ENCODE data around the gene FOXK1.
A peak's percentile ranks its signal among the peaks of the same experiment; 100 is the strongest.

FOXK1 gene

DNA sequence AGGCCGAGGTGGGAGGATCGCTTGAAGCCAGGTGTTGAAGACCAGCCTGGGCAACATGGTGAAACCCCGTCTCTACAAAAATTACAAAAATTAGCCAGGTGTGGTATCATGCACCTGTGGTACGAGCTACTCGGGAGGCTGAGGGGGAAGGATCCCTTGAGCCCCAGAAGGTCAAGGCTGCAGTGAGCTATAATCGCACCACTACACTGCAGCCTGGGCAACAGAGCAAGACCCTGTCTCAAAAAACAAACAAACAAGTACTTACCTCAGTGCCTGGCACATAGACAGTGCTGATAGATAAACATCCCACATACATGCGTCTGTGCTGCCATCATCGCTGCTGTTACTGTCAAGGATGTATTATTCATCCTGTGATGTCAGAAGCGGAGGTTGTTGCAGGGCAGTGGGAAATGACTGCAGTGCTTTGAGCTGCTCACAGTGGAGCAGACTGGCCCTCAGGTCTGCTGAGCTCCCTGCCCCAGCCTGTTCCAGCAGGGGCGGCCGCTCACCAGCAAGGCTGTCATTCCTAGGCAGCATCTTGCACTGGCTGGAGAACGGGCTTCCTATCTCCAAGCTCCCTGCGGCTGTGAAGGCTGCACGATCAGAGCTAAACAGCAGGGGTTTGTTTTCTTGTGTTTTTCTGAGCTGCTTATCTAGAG is 18.6 kb downstream of the FOXK1 start:
- no peak for DNase-seq

DNA sequence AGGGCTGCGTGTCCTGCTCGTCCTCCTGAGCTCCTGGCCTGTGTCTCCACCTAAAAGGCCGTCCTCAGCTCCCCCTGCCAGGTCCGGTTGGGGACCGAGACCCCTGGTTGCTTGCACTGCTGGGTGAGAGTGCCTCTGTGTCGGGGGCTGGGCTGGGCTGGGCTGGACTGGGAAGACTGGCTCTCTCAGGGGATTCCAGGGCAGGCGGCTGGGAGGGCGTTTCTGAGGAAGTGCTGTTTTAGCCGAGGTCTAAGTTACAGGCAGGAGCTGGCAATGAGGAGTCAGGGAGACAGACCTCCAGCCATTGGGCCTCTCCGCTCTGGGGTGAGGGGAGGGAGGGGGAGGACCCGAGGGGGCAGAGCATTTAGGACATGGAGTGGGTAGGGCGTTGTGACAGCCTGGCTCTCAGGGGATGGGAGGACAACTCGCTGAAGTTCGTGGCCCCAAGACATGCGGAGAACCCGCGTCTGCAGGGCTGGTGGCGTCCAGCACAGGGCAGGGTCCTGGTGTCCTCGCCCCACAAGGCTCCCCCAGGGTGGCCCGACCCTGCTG is 20.9 kb downstream of the FOXK1 start:
- DNase-seq, result no peak

- no peak for DNase-seq
These were observed 21.4 kb downstream of the FOXK1 start for GRCh38 chr7:4703532-4703931.

DNA sequence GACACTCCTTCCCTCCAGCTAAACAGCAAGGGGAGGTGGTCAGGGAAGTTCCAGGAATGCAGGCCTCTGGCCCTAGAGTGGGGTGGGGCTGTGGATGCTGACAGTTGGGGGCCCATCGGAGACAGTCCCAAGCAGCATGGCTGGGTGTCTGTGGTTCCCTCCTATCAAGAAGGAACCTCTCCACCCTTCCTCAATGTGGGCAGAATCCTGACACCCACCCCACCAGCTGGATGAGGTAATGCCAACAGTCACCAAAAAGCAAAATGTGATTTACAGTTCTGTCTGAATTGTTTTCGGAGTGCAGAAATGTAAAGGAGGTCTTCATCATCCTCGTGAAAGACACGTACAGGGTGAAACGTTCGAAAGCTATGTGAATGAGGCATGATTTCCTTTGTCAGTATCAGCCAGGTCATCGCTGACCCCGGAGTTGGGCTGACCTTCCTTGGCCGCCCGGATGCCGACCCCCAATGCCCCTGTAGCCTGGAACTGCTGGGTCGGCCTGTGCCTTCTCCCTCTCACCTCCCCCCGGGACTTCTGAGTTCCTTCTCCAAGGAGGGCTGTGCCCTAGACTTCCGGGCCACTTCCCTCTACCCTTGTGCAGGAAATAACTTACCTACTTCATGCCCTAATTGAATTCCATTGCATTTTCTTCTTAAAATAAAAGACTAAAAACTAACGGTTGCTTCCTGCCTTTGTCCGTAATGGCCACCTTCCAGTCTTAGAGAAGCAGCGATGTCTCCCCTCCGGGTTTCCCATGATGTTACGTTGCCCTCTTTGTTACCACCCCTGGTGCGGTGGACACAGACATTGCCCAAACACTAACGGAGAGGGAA is 24.5 kb downstream of the FOXK1 start:
- DNase-seq, result no peak

DNA sequence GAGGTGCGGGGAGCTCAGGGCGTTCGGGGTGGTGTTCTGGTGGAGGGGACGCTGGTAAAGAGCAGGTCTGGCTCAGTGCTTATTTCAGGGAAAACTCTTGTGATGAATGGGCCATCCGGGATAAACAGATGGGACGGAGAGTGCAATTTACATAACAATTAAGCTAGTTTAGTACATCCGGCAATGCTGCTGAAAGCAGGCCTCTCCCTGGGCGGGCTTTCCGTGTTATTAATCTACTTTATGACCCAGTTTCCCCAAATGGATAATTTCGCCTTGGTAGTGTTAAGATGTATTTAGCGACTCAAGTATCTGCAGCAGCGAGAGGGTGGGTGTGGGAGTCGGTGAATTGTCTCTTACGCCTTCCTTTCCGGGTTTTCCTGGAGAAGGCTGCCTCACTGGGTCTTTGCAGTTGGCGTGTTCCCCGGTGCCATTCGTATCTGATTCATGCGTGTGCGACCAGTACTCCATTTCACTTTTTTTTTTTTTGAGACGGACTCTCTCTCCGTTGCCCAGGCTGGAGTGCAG is 25.2 kb downstream of the FOXK1 start:
- no peak for DNase-seq

DNA sequence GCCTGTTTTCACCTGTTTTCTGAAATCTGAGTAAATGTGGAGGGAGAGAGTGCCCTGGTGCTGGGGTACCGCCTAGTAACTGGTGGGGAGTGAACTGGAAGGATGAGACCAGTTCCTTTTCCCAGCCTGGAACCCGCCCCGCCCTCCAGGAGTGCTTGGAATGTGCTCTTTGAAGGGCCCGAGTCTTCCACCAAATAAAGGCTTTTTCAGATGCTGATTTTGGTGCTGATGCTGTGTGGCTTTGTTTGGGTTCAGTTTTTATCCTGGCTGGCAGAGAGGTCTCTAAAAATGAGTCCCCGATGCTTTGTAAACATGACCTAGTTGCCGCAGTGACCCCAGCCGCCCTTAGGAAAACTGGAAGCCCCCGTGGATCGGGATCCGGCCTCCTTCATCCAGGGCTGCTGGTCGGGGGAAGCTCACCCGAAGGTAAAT is 25.9 kb downstream of the FOXK1 start:
- no peak for DNase-seq

GRCh38 chr7:4709187-4709586 is 27.1 kb downstream of the FOXK1 start:
- no peak for DNase-seq

- DNase-seq, result no peak
These were observed 29.0 kb downstream of the FOXK1 start for GRCh38 chr7:4711093-4711492.

DNA sequence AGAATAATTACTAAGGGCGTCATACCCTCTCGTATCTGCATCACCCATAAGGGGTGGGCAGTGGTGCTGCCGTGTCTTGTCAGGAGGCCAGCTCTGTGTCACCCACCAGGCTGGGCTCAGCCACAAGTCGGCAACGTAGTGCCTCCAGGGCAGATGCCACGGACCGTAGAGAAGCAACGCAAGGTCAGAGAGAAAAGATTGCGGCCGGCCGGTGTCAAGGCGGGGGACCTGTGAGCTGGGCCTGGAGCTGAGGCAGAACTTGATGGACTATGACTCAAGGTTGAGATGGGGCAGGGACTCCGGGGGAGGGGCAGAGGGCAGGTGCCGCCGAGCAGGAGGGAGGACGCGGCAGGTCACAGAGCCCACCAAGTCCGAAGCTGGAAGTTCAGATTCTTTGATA is 29.5 kb downstream of the FOXK1 start:
- no peak for DNase-seq

DNA sequence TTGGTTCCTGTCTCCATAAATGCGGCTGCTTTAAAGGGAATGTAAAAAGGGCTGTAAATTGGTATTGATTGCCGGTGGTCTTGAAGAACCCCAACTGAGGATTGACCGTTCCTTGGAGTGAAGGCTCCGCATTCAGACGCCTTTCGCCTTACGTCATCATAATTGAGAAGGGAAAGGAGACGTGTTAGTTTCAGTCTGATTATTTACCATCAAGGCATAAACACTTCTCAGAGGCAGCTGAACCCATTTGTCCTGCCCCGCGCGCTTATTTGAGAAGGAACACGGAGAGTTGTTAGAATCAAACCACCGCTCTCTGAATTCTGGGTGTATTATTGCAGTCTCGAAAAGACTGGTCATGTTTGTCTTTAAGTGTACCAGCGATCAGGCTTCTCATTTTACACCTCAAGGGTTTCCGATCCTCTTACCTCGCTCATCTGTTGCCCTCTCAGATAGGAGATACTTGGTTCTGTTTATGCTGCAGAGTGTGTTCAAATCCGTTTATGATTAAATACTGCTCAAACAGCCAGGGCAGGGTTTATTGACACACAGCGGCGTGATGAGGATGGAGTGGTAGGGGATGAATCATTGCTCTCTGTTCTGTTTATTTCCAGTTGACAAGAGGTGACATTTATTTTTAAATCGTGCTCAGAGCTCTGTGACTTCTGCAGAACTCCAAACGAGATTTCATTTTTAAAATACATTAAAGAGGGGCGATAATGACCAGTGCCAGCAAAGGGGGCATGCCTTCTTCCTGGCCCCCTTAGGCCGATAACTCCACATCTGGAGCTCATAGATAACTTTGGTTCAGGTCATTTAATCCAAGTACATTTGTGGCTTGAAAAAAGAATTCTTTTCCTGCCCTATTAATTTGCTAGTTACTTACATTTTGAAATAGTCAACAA is 30.4 kb downstream of the FOXK1 start:
- no peak for DNase-seq

GRCh38 chr7:4713183-4713784 is 31.2 kb downstream of the FOXK1 start:
- DNase-seq, result peak; percentile 47 to 66

DNA sequence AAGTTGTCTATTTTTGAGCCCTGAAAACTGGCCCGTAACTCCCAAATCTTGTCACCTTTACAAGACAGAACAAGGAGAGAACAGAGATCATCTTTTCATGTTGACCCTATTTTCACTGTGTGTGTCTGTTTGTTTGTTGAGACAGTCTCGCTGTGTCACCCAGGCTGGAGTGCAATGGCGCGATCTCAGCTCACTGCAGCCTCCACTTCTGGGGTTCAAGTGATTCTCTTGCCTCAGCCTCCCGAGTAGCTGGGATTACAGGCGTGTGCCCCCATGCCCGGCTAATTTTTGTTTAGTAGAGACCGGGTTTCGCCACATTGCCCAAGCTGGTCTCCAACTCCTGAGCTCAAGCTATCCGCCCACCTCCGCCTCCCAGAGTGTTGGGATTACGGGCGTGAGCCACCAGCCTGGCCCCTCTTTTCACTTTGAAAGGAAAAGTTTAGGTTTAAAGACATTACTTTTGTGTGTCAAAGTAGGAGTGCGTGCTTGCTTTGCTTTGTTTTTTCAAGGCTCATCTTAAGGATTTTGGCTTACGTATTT is 32.1 kb downstream of the FOXK1 start:
- no peak for DNase-seq

GRCh38 chr7:4714767-4715409 is 32.8 kb downstream of the FOXK1 start:
- no peak for DNase-seq

- peak; percentile 92 to 97 for DNase-seq
These were observed 33.3 kb downstream of the FOXK1 start for GRCh38 chr7:4715410-4715776.

DNA sequence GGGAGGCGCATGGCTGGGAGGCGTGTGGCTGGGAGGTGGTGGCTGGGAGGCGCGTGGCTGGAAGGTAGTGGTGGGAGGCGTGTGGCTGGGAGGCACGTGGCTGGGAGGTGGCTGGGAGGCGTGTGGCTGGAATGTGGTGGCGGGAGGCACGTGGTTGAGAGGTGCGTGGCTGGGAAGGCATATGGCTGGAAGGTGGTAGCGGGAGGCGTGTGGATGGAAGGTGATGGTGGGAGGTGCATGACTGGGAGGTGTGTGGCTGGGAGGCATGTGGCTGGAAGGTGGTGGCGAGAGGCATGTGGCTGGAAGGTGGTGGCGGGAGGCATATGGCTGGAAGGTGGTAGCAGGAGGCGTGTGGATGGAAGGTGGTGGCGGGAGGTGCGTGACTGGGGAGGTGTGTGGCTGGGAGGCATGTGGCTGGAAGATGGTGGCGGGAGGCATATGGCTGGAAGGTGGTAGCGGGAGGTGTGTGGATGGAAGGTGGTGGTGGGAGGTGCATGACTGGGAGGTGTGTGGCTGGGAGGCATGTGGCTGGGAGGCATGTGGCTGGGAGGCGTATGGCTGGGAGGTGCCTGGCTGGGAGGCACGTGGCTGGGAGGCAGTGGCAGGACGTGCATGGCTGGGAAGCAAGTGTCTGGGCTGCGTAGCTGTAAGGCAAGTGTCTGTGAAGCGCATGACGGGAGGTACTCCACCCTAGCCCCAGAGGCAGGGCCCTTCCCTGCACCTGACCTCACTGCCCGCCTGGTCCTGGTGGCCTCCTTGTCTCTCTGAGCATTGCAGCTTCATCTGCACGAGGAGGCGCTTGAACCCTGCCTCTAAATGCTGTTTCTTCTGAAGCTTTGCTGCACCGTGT is 35.1 kb downstream of the FOXK1 start:
- no peak for DNase-seq

DNA sequence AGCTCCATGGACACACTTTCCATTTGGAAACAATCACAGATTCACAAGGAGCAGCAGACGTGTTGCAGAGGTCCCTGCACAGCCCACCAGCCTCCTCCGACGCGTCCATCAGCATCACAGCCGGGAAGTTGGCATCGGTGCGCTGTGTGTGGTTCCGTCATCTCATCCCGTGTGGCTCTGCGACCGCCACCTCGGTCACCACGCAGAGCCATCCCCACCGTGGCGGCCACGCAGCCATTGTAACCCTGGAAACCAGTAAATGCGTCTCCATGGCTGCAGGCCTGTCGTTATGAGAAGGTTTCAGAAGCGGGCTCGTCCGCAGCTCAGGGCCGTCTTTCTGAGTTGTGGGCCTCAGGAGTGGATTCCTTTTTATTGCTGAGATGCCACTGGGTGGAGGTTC is 36.0 kb downstream of the FOXK1 start:
- DNase-seq, result no peak

DNA sequence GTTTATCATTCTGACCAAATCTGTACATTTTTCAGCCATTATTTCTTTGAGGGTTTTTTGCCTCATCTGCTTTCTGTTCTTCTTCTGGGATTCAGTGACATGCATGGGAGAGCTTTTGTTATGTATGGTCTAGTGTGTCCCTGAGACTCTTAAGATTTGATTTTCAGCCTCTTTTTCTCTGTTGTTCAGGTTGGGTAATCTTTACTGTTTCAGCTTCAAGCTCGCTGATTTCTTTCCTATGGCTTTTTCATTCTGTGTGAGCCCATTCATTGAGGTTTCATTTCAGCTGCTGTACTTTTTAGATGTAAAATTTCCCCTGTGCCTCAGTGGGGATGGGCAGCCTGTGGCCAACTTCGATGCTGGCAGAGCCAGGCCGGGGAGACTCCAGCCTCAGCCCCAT is 38.1 kb downstream of the FOXK1 start:
- DNase-seq, result no peak

GRCh38 chr7:4722308-4722707 is 40.2 kb downstream of the FOXK1 start:
- DNase-seq, result no peak

GRCh38 chr7:4722960-4723630 is 41.0 kb downstream of the FOXK1 start:
- no peak for DNase-seq

- no peak for DNase-seq
These were observed 42.5 kb downstream of the FOXK1 start for GRCh38 chr7:4724648-4725013.
